HG03558 (cell line): ENCODE measurements around the gene VEGFD.
"Not testable (repeated sequence)": the region's sequence is repeated elsewhere in the genome, so short reads cannot be mapped to it uniquely, and the experiment has no call there.

Experiments used
- ATAC-seq: cut with Tn5 transposase; IDR thresholded peaks from one replicate; pipeline ENCODE4 v1.9.1; 2021; ENCODE audit warnings: moderate number of reproducible peaks; ENCODE audit not compliant: unreplicated experiment; ENCODE audit errors: extremely low read depth

Gene VEGFD

DNA sequence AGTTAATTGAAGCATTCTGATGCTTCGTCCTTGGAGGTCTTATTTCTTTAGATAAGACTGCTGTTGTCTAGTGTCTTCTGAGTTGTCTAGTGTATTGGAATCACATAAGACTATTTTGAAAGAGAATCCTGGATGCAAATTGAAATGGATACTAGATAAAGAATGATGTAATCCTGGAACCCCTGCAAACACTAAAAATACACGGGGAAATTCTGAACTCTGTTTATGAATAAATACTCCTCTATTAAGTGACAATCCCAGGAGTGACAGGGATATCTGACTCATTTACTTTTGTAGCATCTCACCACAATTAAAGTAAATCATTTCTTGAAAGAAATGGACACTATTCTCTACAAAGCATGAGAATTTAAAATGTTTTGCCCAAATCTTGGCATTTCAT lies 69.7 kb downstream of the VEGFD start:
- ATAC-seq = no peak

DNA sequence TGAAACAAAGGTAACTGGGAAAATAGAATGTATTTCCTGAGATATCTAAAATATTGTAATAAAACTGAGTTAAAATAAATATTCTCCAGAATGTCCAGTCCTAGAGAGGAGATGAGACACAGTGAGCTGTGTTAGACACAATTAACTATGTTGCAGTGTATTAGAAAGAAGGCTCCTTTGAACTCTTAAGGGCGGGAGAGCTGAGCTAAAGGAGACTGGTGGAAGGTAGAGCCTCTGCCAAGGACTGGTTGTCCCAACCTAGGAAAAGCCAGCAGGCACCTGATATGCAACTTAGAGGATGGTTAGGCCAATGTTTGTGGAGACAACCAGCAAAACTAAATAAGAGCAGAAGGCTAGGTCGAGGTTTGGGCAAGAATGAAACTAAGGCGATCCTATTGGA lies 73.1 kb downstream of the VEGFD start:
- no peak for ATAC-seq

DNA sequence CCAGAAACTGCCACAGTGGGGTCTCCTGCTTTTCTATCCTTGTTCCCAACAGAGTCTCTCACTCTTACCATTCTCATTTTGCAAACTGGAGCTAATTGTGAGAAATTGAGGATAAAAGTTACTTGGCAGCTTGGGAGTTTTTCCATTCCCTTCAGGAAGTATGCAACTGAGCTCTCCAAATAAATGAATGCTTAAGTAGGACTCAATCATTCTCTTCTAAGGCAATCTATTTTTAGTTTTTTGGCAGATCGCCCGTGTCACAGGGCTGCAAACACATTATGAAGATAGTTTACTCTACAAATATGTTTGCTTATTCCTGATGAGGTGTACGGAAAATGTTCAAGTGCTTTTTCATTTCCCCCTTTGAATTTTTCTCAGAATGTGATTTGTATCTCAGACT lies 74.1 kb downstream of the VEGFD start:
- ATAC-seq = no peak

DNA sequence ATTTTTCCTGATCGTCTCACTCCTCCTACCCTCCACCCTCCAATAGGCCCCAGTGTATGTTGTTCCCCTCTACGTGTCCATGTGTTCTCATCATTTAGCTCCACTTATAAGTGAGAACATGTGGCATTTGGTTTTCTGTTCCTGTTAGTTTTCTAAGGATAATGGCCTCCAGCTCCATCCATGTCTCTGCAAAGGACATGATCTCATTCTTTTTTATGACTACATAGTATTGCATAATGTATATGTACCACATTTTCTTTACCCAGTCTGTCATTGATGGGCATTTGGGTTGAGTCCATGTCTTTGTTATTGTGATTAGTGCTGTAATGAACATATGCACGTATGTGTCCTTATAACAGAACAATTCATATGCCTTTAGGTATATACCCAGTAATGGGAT lies 78.3 kb downstream of the VEGFD start:
- not testable (repeated sequence) for ATAC-seq

DNA sequence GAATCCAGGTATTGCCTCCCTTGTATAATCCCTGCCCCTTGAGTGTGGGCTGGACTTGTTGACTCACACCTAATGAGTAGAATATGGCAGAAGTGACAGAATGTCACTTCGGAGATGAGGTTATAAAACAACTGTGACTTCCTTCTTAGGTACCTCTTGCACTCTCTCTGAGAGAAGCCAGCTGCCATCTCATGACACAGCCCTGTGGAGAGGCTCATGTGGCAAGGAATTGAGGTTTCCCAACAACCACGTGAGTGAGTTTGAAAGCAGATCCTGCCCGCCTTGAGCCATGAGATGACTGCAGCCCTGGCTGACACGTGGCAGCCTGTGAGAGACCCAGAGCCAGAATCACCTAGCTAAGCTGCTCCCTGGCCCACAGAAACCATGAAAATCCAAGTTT lies 82.3 kb downstream of the VEGFD start:
- no peak for ATAC-seq

DNA sequence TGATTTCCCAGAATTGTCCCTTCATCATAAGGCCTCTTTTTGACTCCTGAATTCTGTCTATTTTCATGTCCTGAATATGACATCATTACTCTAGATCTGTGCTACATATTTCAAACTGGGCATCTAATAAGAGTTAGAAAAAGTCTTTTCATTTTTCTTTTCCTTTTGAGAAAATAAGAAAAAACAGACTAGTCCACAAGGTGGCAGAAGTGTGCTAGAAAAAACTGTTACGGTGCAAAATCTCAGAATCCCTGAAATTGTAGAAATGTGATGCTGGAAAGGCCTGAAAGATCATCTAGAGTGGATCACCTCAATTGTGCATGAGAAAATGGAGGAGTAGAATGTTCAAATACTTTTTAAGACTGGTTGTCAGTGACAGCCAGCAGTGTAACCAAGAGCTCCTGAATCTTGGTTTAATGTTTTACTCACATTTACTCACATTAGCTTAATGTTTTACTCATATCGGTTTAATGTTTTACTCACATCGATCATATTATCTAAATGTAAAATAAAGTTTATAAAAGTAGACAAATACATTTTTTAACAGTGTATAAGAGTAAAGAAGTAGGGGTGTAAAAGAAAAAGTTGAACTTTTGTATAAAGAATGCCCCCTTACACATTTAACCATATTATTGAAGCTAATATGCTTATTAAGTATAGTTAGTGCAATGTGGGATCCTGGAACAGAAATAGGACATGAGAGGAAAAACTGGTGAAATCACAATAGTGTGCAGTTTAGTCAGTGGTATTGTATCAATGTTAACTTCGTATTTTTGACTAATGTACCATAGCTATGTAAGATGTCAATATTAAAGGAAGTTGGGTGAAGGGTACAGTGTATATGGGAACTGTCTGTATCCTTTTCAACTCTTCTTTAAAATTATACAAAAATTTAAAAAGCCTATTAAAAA lies 84.0 kb downstream of the VEGFD start:
- no peak for ATAC-seq

DNA sequence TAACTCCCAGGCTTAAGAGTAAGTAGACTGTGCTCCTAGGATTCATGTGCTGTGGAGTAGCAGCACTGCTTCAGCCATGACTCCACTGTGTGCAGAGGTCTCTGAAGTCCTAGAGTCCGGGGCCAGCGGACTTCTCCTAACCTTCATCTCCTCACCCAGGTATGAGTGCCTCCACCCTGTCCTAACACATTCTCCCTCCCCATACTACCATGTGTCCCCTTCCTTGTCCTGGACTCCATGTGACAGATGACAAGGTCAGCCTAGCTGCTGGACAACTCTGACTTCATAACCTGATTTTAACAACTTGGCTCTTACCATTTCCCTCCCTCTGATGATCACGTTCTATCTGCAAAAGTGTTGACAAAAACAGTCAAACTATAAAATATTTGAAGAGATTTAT lies 85.4 kb downstream of the VEGFD start:
- no peak for ATAC-seq

DNA sequence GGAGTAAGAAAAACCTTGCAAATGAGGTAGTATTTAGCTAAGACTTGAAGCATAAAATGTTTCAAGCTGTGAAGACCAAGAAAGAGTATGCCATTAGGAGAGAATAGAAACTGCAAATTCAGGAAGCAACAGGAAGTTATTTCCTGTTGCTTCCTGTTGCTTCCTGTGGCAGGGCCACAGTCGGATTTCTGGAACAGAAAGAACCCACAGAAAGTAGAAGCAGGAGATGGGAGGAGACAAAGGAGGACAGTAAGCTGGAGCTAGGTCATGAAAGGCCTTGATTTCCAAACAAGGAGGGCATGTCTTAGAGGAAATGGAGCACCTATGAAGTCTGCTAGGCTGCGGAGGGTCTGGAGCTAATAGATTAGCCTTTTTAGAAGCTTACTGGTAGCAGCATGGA lies 86.0 kb downstream of the VEGFD start:
- ATAC-seq = no peak
